NCI-H2196 treated with DMSO at 0.1 percent for 48 hours (cell line): ENCODE measurements around the gene GNPTG.
A peak's percentile ranks its signal among the peaks of the same experiment; 100 is the strongest.

ENCODE experiments used
- DNase-seq: peaks from one replicate; lab custom pipeline; 2025; ENCODE audit not compliant: unreplicated experiment; lab: John Stamatoyannopoulos, UW

Gene GNPTG

DNA sequence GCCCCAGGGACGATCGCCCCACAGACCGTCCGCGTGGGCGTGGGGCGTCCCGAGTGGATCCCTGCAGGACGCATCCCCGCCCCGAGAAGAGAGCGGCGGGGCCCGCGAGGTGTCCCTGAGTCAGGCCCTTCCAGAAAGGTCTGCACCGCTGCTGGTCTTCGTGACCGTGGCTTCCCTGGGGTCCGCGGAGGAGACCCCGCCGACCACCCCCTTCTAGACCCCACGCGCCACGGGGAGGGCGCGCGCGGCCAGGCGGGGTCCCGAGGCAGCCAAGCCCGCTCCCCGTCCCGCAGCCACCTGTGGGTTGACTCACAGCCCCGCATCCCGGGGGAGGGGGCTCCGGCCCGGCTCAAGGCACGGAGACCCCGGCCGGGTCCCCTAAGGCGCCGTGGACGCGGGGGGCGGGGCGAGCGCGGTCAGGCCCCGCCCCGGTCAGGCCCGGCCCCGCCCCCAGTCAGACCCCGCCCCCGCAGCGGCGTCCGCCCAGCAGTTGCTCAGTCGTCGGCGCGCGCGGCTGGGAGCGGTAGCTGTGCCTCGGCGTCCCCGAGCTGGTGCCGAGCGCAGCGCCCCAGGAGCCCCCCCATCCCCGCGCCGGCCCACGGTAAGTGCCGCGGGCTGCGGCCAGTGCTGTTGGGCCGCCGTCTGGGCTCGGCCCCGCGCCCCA, 18.4 kb upstream of the GNPTG start, which contains the start of gene BAIAP3:
Gene BAIAP3 (plus strand): TSS at position 497 of the 664 bp plus-strand sequence. CDS start 4,905 bp downstream, outside the sequence.
- DNase-seq, result peak; percentile 23

DNA sequence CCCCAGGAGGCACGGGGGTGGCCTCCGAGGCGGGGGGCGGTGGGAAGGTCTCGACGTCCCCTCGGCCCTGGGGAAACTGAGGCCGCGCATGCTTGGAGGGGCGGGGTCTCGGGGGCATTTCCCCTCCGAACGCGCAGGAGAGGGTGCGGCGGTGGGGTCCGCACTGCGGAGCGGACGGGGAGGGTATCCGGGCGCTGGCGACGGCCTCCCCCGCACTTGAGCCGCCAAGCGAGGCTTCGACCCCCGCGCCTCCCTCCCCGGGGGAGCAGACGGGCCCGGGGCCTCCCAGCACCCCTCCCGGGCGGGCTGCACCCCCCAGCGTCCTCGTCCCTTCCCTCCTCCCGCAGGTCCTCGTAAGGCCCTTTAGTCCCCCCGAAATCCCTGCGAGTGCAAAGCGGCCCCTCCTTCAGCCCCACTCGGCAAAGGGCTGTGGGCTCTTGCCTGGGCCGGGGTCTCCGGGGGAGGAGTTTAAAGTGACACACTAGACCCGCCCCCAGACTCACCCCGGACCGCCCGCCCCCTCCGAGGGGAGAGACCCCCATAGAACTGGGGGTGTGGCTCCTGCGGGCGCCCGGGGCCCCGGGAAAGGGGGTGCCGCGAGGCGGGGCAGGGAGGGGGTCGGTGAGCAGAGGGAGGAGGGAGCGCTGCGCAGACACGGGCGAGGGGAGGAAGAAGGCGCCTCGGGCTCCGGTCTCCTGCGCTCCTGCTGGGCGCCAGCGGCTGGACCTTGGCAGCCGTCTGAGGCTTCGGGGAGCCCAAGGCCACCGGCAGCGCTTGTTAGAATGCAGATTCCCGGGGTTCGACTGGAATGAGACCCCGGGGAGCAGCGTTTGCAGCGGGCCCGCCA, 17.7 kb upstream of the GNPTG start:
- no peak for DNase-seq

DNA sequence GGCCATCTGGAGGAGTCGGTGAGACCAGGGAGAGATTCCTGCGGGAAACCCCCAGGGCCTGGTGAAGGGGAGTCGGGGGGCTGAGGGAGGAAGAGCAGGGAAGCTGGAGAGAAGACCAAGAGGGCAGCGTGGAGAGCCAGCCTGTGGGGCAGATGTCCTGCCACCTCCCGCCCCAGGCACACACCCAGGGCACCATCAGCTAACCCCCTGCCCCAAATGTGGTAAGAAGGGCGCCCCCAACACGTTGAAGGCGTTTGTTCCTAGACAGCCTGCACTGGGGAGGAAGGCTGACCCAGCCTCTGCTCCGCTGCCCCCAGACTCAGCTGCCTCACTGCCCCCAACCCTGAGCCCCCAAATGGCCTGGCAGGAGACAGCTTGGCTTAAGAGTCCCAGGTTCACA, 17.0 kb upstream of the GNPTG start:
- DNase-seq, result no peak

DNA sequence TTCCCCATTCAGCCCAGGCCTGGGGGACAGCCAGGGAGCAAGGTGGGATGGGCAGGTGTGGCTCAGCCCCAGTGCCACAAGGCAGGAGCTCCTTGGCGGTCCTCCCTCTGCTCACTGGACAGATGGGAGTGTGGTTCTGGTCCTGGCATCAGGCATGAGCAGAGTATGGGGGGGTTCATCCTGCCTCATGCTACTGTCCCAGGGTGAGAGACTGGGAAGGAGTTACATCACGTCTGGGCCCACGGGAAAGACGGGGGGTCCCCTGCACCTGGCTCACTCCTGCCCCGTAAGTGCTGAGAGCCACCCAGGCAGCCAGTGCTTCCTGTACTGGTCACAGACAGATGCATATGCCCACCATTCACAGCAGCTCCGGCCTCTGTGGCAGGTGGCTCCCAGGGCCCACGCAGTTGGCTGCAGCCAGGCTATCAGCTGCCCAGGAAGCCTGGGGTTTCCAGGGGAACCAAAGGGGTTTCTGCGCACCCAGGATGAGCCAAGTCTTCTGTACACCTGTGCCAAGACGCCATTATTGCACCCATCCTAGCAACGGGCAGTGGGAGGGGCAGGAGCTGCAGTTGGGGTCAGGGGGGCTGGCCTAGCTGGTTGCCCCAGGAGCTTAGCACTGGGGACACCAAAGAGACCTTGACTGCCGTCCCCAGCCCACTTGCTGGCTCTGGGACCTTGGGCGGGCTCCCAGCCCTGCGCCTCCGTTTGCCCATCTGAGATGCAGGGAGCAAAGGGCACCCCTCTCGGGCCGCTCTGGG, 16.3 kb upstream of the GNPTG start:
- DNase-seq, result no peak

DNA sequence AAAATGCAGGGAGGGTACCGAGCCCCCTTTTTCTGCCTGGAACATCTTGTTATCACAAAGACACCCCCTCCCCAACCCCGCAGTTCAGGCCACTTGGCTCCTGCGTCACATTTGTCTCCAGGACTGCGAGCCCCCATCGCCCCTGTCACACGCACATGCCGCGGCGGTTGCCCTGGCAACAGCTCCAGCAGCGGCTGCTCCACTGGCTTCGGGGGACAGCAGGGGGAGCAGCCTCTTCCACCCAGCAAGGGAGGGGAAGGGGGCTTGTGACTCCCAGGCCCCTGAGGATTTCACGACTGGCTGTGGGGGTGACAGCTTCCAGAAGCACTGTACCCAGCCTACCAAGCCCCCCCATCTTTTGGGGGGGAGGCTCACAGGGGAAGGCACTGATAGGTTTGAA, 15.7 kb upstream of the GNPTG start:
- no peak for DNase-seq

DNA sequence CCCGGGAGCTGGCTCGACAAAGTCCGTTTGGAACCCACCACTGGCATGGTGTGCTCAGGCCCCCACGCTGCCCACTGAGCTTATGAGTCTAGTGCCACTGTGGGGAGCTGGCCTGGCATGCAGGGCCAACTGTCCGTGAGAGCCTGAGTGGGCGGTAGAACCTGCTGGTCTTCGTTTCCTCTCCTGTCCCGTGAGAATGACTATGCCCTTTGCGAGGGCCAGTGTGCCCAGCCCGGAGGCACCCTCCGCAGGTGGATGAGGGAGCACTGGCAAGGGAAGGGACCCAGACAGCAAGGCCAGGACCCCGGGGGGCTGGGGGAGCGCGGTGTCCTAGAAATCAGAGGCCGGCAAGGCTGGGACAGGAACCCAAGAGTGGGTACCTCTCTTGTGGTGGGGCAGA, 15.1 kb upstream of the GNPTG start:
- DNase-seq, result no peak

DNA sequence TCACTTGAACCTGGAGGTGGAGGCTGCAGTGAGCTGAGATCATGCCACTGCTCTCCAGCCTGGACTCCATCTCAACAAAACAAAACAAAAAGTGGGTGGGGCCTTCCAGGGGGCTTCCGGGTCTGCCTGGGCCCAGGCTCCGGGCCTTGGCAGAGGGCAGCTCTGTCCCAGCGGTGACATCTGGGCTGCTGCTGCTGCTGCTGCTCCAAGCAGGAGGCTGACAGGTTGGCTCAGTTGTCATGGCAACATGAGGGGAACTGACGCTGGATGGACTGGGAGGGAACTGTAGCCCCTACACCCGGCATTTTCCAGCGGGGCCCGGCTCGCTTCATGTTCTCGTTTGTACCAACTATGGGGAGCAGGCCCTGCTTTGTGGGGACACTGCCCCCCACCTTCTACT, 14.2 kb upstream of the GNPTG start:
- DNase-seq, result no peak

DNA sequence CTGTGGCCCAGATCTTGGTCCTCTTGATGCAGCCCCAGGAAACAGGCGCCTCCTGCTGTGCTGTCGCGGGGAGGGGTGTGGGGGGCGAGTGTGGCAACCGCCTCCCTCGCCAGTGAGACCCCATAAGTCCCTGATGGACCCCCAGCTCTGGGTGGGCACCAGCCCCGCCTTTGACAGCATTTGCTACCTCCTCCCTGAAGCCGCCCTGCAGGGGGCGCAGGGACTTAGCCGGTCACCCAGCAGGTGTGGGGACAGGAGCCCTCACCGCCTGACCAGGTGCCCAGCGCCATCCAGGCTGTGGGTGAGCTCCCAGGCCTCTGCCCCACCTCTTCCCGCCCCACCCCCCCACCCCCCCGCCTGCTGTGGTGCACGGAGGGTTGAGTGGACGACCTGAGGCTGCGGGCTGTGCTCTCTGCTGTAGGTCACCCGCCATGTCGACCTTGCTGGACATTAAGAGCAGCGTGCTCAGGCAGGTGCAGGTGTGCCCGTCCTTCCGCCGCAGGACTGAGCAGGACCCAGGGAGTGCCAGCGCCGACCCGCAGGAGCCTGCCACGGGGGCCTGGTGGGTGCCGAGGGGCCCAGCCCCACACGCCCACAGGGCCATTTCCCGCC, 13.5 kb upstream of the GNPTG start:
- peak; percentile 27 for DNase-seq

DNA sequence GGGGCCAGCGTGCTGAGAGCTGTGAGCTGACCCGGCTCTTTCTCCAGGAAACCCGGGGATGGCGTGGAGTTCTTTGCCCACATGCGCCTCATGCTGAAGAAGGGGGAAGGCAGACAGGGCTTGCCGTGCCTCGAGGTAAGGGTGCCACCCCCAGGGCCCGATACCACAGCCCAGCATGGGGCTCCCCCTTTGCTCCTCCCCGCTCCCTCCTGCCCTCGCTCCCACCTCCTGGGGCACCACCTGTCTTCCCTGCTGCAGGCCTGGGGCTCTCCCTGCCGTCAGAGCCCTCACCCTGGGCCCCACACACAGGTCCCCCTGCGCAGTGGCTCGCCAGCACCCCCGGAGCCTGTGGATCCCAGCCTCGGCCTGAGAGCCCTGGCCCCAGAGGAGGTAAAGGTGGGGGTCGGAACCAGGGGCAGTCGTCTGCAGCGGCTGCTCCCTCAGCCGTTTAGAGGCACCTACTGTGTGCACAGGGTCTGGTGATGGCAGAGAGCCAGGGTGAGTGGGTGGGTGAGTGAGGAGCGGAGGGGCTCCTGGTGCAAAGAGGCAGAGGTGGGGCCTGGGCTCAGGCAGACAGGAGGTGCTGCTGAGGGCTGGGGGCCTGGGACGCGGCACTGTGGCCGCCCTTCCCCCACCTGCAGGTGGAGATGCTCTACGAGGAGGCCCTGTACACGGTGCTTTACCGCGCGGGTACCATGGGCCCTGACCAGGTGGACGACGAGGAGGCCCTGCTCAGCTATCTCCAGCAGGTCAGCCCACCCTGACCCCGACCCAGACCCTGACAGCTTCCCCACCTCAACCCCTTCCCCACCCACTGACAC, 12.7 kb upstream of the GNPTG start:
- no peak for DNase-seq

DNA sequence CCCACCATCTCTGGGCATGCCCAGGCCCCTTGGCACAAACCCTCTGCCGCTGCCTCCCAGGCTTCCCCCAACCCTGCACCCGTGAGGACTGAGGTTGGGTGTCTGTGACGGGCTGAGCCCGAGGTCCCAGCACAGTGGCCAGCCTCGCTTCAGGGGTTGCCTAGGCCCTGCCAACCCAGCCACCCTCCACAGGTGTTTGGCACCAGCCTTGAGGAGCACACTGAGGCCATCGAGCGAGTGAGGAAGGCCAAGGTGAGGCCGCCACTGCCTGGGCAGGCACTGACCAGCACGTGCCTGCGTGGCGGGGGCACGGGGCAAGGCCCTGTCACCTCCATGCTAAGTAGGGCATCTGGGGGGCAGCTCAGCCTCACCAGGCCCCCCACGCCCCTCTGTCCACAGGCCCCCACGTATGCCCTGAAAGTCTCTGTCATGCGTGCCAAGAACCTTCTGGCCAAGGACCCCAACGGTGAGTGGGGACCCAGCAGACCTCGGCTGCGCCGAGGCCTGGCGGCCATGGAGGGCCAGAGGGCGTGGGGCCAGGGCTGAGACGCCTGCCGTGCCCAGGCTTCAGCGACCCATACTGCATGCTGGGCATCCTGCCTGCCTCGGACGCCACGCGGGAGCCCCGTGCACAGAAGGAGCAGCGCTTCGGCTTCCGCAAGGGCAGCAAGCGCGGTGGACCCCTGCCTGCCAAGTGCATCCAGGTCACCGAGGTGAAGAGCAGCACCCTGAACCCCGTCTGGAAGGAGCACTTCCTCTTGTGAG, 10.8 kb upstream of the GNPTG start:
- no peak for DNase-seq

DNA sequence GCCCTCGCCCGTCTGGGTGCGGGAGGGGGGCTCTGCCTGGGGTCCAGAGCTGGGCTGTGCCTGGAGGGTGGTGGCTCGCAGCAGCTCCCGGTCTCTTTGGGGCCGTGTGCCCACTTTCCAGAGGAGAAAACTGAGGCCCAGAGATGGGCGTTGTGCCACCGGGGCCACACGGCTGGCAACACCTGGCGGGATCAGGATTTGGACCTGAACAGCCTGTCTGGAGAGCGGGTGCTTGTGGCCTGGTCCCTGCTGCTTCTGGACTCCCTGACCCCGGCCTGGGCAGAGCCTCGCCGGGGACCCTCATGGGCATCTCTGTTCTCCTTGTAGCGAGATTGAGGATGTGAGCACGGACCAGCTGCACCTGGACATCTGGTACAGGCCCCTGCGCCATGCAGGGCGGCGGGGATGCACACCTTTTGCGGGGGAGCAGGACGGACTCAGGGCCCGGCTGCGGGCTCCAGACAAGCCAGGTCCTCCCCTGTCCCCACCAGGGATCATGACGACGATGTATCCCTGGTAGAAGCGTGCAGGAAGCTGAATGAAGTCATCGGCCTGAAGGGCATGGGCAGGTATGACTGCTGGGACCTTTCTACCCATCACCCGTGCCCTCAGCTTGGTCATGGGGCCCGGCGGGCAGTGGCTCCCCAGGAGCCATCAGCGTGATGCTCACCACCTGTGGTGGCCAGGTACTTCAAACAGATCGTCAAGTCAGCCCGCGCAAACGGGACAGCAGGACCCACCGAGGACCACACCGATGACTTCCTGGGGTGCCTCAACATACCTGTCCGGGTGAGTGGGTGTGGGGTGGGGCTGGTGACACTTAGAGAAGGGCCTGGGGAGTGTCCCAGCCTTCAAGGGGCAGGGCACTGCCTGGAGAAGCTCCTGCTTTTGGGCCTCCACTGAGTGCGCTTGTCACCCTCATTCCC, 10.0 kb upstream of the GNPTG start:
- no peak for DNase-seq

DNA sequence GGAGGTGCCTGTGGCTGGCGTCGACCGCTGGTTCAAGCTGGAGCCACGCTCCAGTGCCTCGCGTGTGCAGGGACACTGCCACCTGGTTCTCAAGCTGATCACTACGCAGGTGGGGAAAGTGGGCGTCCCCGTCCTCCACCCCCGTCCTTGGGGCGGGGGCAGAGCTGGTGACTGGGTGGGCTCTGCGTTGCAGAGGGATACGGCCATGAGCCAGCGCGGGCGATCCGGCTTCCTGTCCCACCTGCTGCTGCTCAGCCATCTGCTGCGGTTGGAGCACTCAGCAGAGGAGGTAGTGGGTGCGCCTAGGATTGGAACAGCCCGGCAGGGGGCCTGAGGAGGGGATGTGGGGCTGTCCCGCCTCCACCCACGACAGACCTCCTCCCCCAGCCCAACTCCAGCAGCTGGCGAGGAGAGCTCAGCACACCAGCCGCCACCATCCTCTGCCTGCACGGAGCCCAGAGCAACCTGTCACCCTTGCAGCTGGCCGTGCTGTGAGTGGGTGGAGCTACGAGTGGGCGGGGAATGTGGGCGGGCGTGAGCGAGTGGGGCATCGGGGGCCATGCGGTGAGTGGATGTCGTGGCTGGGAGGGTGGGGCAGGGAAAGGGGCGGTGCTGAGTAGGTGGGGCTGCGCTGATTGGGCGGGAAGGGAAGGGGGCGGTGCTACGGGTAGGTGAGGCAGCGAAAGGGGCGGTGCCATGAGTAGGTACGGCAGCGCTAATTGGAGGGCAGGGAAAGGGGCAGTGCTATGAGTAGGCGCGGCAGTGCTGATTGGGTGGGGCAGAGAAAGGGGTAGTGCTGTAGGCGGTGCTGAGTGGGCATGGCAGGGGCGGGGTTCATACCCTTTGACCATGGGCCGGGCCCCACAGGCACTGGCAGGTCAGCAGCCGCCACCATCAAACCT, 9.0 kb upstream of the GNPTG start:
- DNase-seq, result peak; percentile 99

DNA sequence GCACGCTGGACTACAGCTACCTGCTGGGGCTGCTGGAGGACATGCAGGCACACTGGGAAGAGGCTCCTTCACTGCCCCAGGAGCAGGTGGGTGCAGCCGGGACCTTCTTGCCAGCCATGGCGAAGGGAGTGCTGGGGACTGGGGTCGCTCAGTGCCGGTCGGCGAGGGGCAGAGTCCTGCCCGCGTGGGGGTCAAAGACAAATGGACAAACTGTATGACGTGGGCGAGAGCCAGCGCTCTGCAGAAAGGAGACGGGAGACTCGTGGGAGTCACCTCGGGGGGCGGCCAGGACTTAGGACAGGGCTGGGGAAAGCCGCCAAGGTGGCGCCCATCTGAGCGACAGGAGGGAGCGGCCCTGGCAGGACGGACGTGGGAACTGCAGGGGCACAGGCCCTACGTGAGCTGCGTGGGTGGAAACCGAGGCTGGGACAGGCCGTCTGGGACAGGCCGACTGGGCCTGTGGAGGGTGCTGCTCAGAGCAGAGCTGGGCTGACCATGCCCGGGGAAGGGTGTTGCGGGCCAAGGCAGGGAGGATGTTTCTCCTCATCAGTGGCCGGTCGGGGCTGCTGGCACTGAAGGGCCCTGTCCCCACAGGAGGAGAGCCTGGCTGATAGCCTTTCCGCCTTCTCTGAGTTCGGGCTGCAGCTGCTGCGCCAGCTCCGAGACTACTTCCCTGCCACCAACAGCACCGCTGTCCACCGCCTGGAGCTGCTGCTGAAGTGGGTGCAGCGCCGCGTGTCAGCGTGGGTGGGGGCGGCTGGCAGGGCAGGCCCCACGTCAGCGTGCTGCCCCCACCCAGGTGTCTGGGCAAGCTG, 8.1 kb upstream of the GNPTG start:
- DNase-seq, result no peak

DNA sequence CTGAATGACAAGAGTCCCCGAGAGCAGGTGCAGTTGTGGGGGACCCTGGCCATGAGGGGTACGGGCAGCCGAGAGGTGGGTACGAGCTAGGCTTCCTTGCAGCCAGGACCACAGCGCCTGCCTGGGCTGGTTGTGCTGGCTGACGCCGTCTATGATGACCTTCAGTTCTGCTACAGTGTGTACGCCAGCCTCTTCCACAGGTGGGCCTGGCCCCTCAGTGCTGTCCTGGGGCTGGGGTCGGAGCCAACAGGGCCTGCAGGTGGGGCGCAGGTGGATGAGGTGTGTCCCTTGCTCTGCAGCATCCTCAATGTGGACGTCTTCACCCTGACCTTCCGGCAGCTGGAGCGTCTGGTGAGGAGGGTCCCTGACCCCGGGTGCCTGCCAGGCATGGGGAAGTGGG, 7.2 kb upstream of the GNPTG start:
- no peak for DNase-seq

DNA sequence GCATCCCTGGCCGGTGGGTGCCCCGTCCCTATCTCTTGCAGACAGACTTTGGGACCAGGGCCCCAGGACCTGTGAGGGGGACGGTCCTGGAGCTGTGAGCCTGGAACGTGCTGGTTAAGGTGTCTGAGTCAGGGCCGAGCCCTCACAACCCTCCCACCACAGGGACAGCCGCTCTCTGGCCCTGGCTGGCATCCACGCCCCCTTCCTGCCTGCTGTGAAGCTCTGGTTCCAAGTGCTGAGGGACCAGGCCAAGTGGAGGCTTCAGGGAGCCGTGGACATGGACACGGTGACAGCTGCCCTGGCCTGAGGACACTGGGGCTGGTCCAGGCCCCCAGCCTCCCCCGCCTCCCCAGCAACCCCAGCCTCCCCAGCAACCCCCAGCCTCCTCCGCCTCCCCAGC, 6.6 kb upstream of the GNPTG start:
- no peak for DNase-seq

DNA sequence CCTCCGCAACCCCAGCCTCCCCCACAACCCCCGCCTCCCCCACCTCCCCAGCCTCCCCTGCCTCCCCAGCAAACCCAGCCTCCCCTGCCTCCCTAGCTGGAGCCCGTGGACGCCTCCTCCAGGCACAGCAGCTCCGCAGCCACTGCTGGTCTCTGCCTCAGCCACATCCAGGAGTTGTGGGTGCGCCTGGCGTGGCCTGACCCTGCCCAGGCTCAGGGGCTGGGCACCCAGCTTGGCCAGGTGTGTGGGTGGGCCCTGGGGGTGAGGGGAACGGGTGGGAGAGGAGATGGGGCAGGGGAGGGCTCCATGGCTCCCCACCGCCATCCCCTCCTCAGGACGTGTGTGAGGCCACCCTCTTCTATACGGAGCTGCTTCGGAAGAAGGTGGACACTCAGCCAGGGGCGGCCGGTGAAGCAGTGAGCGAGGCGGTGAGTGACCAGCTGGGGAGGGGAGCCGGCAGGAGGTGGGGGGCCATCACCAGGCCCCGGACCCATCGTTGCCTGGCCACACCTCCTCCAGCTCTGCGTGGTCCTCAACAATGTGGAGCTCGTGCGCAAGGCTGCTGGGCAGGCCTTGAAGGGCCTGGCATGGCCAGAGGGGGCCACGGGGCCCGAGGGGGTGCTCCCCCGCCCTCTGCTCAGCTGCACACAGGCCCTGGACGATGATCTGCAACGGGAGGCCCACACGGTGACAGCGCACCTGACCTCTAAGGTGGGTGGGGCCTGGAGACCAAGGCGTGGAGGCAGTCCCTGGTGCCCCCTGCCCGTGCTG, 5.9 kb upstream of the GNPTG start:
- no peak for DNase-seq
